Mesendoderm (in vitro differentiated cells): Measurements from ENCODE around the gene SEMA6A.

Experiments
- DNase-seq: peaks from one replicate; pipeline ENCODE4 v3.0.0; 2013
- H2AK5ac ChIP-seq: 2 replicates; pipeline ENCODE4 v1.6.1; 2013; ENCODE audit warnings: low read length, inconsistent platforms
- H2BK120ac ChIP-seq: 2 replicates; pipeline ENCODE4 v1.6.1; 2013; ENCODE audit warnings: low read depth, mild to moderate bottlenecking, low read length, moderate library complexity, mixed read lengths
- H2BK15ac ChIP-seq: replicated peaks from 2 replicates; pipeline ENCODE4 v1.6.1; 2013; ENCODE audit warnings: low read depth, mild to moderate bottlenecking, moderate library complexity
- H2BK5ac ChIP-seq: 2 replicates; pipeline ENCODE4 v1.6.1; 2013; ENCODE audit warnings: low read length, inconsistent platforms
- H3K18ac ChIP-seq: 2 replicates; pipeline ENCODE4 v1.6.1; 2013; ENCODE audit warnings: mild to moderate bottlenecking, low read length, mixed read lengths
- H3K23ac ChIP-seq: one replicate; pipeline ENCODE4 v1.6.1; 2013; ENCODE audit warnings: low read length
- H3K27ac ChIP-seq: 2 replicates; pipeline ENCODE4 v1.5.1; 2013; ENCODE audit warnings: low read depth, mild to moderate bottlenecking, inconsistent platforms, low read length, moderate library complexity
- H3K27me3 ChIP-seq: 2 replicates; pipeline ENCODE4 v1.6.1; 2013; ENCODE audit warnings: low read length, control low read depth, mild to moderate bottlenecking, inconsistent platforms; ENCODE audit not compliant: insufficient read depth, poor library complexity
- H3K36me3 ChIP-seq: 2 replicates; pipeline ENCODE4 v1.6.1; 2013; ENCODE audit warnings: low read length, inconsistent platforms; ENCODE audit not compliant: control insufficient read depth, insufficient read depth
- H3K4ac ChIP-seq: one replicate; pipeline ENCODE4 v1.6.1; 2013; ENCODE audit warnings: low read depth, mild to moderate bottlenecking, low read length, moderate library complexity
- H3K4me1 ChIP-seq: 2 replicates; pipeline ENCODE4 v1.6.1; 2013; ENCODE audit warnings: low read depth, low read length, inconsistent platforms; ENCODE audit not compliant: control insufficient read depth
- H3K4me2 ChIP-seq: 2 replicates; pipeline ENCODE4 v1.6.1; 2013; ENCODE audit warnings: low read length
- H3K4me3 ChIP-seq: 2 replicates; pipeline ENCODE4 v1.5.1; 2013; ENCODE audit warnings: mild to moderate bottlenecking, low read length
- H3K56ac ChIP-seq: one replicate; pipeline ENCODE4 v1.6.1; 2013; ENCODE audit warnings: low read length
- H3K79me1 ChIP-seq: 2 replicates; pipeline ENCODE4 v1.6.1; 2013; ENCODE audit warnings: low read length, inconsistent platforms
- H3K79me2 ChIP-seq: 2 replicates; pipeline ENCODE4 v1.6.1; 2013; ENCODE audit warnings: mild to moderate bottlenecking, low read length; ENCODE audit not compliant: control insufficient read depth, insufficient read depth
- H3K9ac ChIP-seq: 2 replicates; pipeline ENCODE4 v1.6.1; 2013; ENCODE audit warnings: low read length, inconsistent platforms
- H4K5ac ChIP-seq: one replicate; pipeline ENCODE4 v1.6.1; 2013; ENCODE audit warnings: low read length
- H4K8ac ChIP-seq: one replicate; pipeline ENCODE4 v1.6.1; 2013; ENCODE audit warnings: low read depth, mild to moderate bottlenecking, control low read depth, low read length, moderate library complexity
- WGBS: extraction: QIAGEN DNeasy Blood & Tissue Kit; methylation state at CpG from one replicate; pipeline ENCODE4 v1.1.7; 2013; ENCODE audit warnings: low lambda C conversion rate, missing lambda C conversion rate; ENCODE audit not compliant: insufficient coverage; ENCODE audit errors: extremely low coverage; 5-methylcytosine and 5-hydroxymethylcytosine counted together

Gene SEMA6A

GRCh38 chr5:116518423-116518822 is 56.2 kb downstream of the SEMA6A start:
- H2BK5ac ChIP-seq = peak overlapping the region; percentile 51
- WGBS = no CpG with 5 or more reads among the region's 3 CpGs
- H3K79me2 ChIP-seq = peaks cover 97% of the 10 kb centered on the region
- H3K36me3 ChIP-seq = no peaks in the 10 kb centered on the region
- H3K4ac ChIP-seq = no peak overlapping the region
- H3K79me1 ChIP-seq = no peaks in the 10 kb centered on the region
- H3K27ac ChIP-seq = no peak overlapping the region
- peaks cover 6% of the 10 kb centered on the region for H3K4me1 ChIP-seq
- H3K4me3 ChIP-seq = no peak overlapping the region
- no peak overlapping the region for H2BK120ac ChIP-seq
- H3K23ac ChIP-seq = no peak overlapping the region
- H3K27me3 ChIP-seq = no peaks in the 10 kb centered on the region
- H2AK5ac ChIP-seq = no peak overlapping the region
- no peak for DNase-seq
- H3K56ac ChIP-seq = peak overlapping the region; percentile 68
- no peak overlapping the region for H3K18ac ChIP-seq
- H3K4me2 ChIP-seq = no peak overlapping the region
- H4K8ac ChIP-seq = no peak overlapping the region
- peak overlapping the region; percentile 15 for H3K9ac ChIP-seq
- no peak overlapping the region for H2BK15ac ChIP-seq
- no peak overlapping the region for H4K5ac ChIP-seq

- H3K9ac ChIP-seq = no peak overlapping the region
- no peak for DNase-seq
- peaks cover 6% of the 10 kb centered on the region for H3K4me1 ChIP-seq
- no peak overlapping the region for H3K27ac ChIP-seq
- H3K23ac ChIP-seq = no peak overlapping the region
- no peak overlapping the region for H3K56ac ChIP-seq
- H2BK15ac ChIP-seq = no peak overlapping the region
- no peak overlapping the region for H2BK5ac ChIP-seq
- no peaks in the 10 kb centered on the region for H3K36me3 ChIP-seq
- H4K8ac ChIP-seq = no peak overlapping the region
- no peak overlapping the region for H3K4me3 ChIP-seq
- H2AK5ac ChIP-seq = no peak overlapping the region
- H3K27me3 ChIP-seq = no peaks in the 10 kb centered on the region
- no peak overlapping the region for H2BK120ac ChIP-seq
- H4K5ac ChIP-seq = no peak overlapping the region
- no peak overlapping the region for H3K4ac ChIP-seq
- WGBS = no CpG with 5 or more reads among the region's 2 CpGs
- H3K4me2 ChIP-seq = no peak overlapping the region
- peaks cover 97% of the 10 kb centered on the region for H3K79me2 ChIP-seq
- no peak overlapping the region for H3K18ac ChIP-seq
- no peaks in the 10 kb centered on the region for H3K79me1 ChIP-seq
Measured at GRCh38 chr5:116517488-116517887, 57.1 kb downstream of the SEMA6A start.

DNA sequence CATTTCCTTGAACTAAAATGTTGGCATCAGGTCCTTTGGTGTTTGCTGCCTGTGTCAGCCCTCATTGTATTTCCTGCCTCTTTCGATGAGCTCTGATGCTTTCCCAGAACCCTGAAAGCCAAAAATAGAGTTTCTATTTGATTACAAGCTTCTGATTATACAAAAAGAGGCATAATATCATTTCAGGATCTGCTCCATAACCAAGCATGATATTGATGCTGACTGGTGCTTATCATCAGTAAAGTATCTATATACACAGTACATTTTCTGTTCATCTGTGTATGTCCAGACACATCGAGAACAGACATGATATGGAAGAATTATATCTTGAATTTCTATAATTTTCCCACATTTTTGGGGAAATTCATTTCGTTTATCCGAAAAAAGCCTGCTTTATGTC is 58.6 kb downstream of the SEMA6A start:
- no peaks in the 10 kb centered on the region for H3K79me1 ChIP-seq
- no peak overlapping the region for H3K9ac ChIP-seq
- no peak overlapping the region for H3K56ac ChIP-seq
- no peak overlapping the region for H3K23ac ChIP-seq
- no peak for DNase-seq
- no peak overlapping the region for H3K4me2 ChIP-seq
- H3K79me2 ChIP-seq = peaks cover 98% of the 10 kb centered on the region
- H3K36me3 ChIP-seq = no peaks in the 10 kb centered on the region
- H2BK15ac ChIP-seq = no peak overlapping the region
- H3K27me3 ChIP-seq = no peaks in the 10 kb centered on the region
- no peak overlapping the region for H4K5ac ChIP-seq
- no peak overlapping the region for H2AK5ac ChIP-seq
- H4K8ac ChIP-seq = no peak overlapping the region
- WGBS = no CpG with 5 or more reads among the region's 4 CpGs
- no peak overlapping the region for H2BK120ac ChIP-seq
- no peak overlapping the region for H3K4me3 ChIP-seq
- no peak overlapping the region for H3K4ac ChIP-seq
- no peak overlapping the region for H2BK5ac ChIP-seq
- no peak overlapping the region for H3K18ac ChIP-seq
- H3K27ac ChIP-seq = no peak overlapping the region
- peaks cover 4% of the 10 kb centered on the region for H3K4me1 ChIP-seq

DNA sequence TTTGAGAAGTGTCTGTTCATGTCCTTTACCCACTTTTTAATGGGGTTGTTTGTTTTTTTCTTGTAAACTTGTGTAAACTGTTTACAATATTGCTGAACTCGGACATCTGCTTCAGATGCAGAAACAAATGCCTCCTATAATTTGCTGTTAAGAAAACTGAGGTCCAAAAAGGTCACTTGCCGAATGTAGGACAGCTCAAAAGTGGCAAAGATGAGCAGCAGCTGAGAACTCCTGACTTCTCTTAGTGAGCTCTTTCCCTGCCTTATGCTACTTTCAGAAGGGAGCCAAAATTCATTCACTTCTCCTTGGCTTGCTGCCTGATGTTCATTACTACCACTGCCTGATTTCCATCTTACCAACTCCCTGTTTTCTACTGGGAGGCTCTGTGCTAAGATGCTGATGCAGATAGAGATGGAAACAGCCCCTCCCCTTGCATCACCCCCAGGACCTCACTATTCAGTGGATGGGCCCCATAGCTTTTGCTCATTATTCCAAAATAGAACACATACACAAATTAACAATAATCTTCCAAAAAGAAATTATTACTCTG is 60.1 kb downstream of the SEMA6A start:
- no peak overlapping the region for H2AK5ac ChIP-seq
- H3K9ac ChIP-seq = no peak overlapping the region
- no peak overlapping the region for H4K8ac ChIP-seq
- H4K5ac ChIP-seq = no peak overlapping the region
- H3K23ac ChIP-seq = no peak overlapping the region
- DNase-seq = no peak
- no peak overlapping the region for H3K56ac ChIP-seq
- peaks cover 6% of the 10 kb centered on the region for H3K4me1 ChIP-seq
- no peak overlapping the region for H3K27ac ChIP-seq
- no peak overlapping the region for H3K4ac ChIP-seq
- no peak overlapping the region for H3K4me2 ChIP-seq
- H3K4me3 ChIP-seq = no peak overlapping the region
- no peak overlapping the region for H2BK5ac ChIP-seq
- no peaks in the 10 kb centered on the region for H3K36me3 ChIP-seq
- no peak overlapping the region for H3K18ac ChIP-seq
- H3K27me3 ChIP-seq = no peaks in the 10 kb centered on the region
- peaks cover 97% of the 10 kb centered on the region for H3K79me2 ChIP-seq
- no peaks in the 10 kb centered on the region for H3K79me1 ChIP-seq
- WGBS = no CpG with 5 or more reads among the region's 2 CpGs
- H2BK120ac ChIP-seq = no peak overlapping the region
- no peak overlapping the region for H2BK15ac ChIP-seq

GRCh38 chr5:116510517-116510916 is 64.1 kb downstream of the SEMA6A start:
- Histone ChIP-seq H3K79me1 (no peaks in the 10 kb centered on the region), H3K27me3 (no peaks in the 10 kb centered on the region), H2BK120ac (no peak overlapping the region), H3K36me3 (no peaks in the 10 kb centered on the region), H4K5ac (no peak overlapping the region), H3K23ac (no peak overlapping the region), H4K8ac (no peak overlapping the region), H3K56ac (no peak overlapping the region), H3K79me2 (peaks cover 95% of the 10 kb centered on the region), H3K27ac (no peak overlapping the region), H2AK5ac (no peak overlapping the region), H2BK5ac (no peak overlapping the region), H3K4ac (no peak overlapping the region), H3K9ac (no peak overlapping the region), H3K4me3 (no peak overlapping the region), H3K4me2 (no peak overlapping the region), H2BK15ac (no peak overlapping the region), H3K18ac (no peak overlapping the region), H3K4me1 (peaks cover 2% of the 10 kb centered on the region)
- no peak for DNase-seq
- WGBS = no CpG with 5 or more reads among the region's 1 CpG
